Muscle of leg (tissue), 11 donors: Measurements from ENCODE around the gene RASGRP2. TPM values are rescaled to one million over a fixed set of nuclear protein-coding genes. Genes with fewer than 3 reads are reported as not detected.

Experiments
- DNase-seq: peaks from one replicate; pipeline ENCODE4 v3.0.0; 2013
- H3K27ac ChIP-seq: one replicate; pipeline ENCODE4 v1.5.1; 2013; ENCODE audit warnings: mild to moderate bottlenecking, low read length, control low read depth
- H3K27me3 ChIP-seq: one replicate; pipeline ENCODE4 v1.6.1; 2013; ENCODE audit warnings: low read length; ENCODE audit not compliant: control insufficient read depth, insufficient read depth
- H3K36me3 ChIP-seq: one replicate; pipeline ENCODE4 v1.6.1; 2013; ENCODE audit warnings: low read length; ENCODE audit not compliant: control insufficient read depth, insufficient read depth
- H3K4me1 ChIP-seq: one replicate; pipeline ENCODE4 v1.6.1; 2013; ENCODE audit warnings: low read length; ENCODE audit not compliant: control insufficient read depth, insufficient read depth
- H3K4me3 ChIP-seq: one replicate; pipeline ENCODE4 v1.5.1; 2013; ENCODE audit warnings: low read length, control low read depth
- H3K9me3 ChIP-seq: replicated peaks from 2 replicates; pipeline ENCODE4 v1.6.1; 2013; ENCODE audit warnings: low read depth, low read length; ENCODE audit not compliant: control insufficient read depth
- WGBS: methylation state at CpG from one replicate; pipeline ENCODE4 v1.1.5; 2013; ENCODE audit warnings: missing lambda C conversion rate; ENCODE audit not compliant: insufficient coverage; 5-methylcytosine and 5-hydroxymethylcytosine counted together
- polyA plus RNA-seq, 8 donors: library from polyadenylated mRNA; unstranded; fragments of 120-200 nt; gene quantifications; one replicate each; pipeline versions ENCODE4 v1.2.1 to v1.2.3, GENCODE V29; 2013; ENCODE audit warnings: inconsistent platforms in 1 of 8, low replicate concordance in 1 of 8; ENCODE audit not compliant: insufficient read length in 8 of 8, insufficient read depth in 1 of 8
- total RNA-seq: library from RNA; stranded (reverse); fragments of 120-200 nt; gene quantifications from one replicate; pipeline ENCODE4 v1.2.4, GENCODE V29; 2013

Gene RASGRP2
- total and polyA plus RNA-seq, 9 donors: 15.4 to 45.9 (median 33.7) TPM

DNA sequence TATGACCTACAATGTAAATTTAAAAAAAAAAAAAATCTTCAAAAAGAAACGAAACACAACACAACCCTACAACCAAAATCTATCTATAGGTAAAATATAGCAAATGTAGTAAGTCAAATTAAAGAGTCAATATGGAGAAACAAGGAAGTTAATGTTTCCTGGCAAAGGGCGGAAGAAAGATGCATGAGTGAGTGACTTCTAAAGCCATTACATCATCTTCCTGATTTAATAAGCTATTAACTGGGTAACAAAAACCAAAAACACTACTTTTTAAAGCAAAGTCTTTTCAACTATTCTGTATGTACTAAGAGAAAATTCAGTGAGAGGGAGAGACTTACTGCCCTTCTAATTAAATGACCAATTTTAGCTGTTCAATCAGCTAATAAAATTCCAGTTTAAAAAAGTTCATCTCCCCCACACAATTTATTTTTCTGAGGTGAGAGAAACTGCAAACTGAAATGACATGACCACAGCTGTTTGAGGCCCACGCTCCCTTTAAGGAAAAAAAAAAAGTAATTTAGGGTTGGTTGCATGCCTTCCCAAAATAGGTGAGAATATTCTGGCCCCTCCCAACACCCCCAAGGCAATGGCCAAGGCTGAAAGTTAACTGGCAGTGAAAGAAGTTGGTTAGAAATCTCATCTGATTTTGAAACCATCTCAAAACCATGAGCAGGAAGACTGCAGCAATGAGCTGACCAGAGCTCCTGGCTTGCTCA is 28.5 kb upstream of the RASGRP2 start:
- Histone ChIP-seq H3K27ac (peak overlapping the region; percentile 32), H3K27me3 (no peaks in the 10 kb centered on the region), H3K9me3 (no peaks in the 10 kb centered on the region), H3K36me3 (peaks cover 85% of the 10 kb centered on the region), H3K4me1 (peaks cover 22% of the 10 kb centered on the region), H3K4me3 (no peak overlapping the region)
- DNase-seq: no peak
- no CpG with 5 or more reads among the region's 3 CpGs for WGBS

DNA sequence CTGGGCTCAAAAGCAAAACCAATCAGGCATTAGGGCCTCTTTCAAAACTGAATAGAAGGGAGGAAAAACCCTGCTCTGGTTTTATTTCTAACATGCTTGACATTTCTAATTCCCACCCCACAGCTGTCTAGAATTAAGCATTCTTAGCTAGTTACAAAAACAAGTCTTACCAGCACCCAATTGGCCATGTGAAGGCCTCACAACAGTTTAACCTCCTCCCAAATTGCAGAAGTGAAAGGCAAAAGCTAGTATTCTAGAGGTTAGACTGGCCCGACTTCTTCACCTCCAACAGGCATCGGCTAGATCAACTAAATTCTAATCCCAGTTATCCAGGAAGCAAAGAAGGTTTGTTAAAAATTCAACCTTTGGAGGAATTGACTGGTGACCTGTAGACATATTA is 27.9 kb upstream of the RASGRP2 start:
- H3K9me3 ChIP-seq: no peaks in the 10 kb centered on the region
- WGBS: no CpG with 5 or more reads among the region's 2 CpGs
- no peak overlapping the region for H3K4me3 ChIP-seq
- DNase-seq: no peak
- H3K27me3 ChIP-seq: no peaks in the 10 kb centered on the region
- peak overlapping the region; percentile 30 for H3K27ac ChIP-seq
- peaks cover 87% of the 10 kb centered on the region for H3K36me3 ChIP-seq
- H3K4me1 ChIP-seq: peaks cover 16% of the 10 kb centered on the region

DNA sequence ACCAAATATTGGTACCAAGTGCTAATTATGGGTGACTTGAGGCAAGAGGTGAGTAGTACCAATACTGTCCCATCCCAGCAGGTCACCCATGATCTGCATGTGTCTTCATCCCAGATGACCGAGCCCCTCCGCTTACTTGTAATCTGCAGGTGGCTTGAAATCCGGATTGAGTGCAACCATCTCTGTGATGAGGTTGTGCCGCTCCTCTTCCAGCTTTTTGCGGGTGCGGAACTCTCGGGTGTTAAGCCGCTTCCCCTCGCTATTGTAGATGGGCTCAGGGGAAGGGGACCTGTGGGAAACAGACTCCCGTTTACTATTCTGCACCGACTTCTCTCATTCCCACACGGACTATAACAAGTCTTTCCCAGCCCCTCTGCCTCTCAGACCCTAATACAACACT is 26.2 kb upstream of the RASGRP2 start:
- no peak for DNase-seq
- H3K27me3 ChIP-seq: no peaks in the 10 kb centered on the region
- H3K36me3 ChIP-seq: peaks cover 89% of the 10 kb centered on the region
- no peak overlapping the region for H3K4me3 ChIP-seq
- peaks cover 7% of the 10 kb centered on the region for H3K4me1 ChIP-seq
- WGBS: 100% methylated on average over 4 of the region's 12 CpGs
- H3K27ac ChIP-seq: no peak overlapping the region
- H3K9me3 ChIP-seq: no peaks in the 10 kb centered on the region

GRCh38 chr11:64769283-64769682 is 25.3 kb upstream of the RASGRP2 start:
- no peak overlapping the region for H3K4me3 ChIP-seq
- WGBS: 95% methylated on average over 4 of the region's 6 CpGs
- no peaks in the 10 kb centered on the region for H3K27me3 ChIP-seq
- peaks cover 92% of the 10 kb centered on the region for H3K36me3 ChIP-seq
- no peak overlapping the region for H3K27ac ChIP-seq
- H3K9me3 ChIP-seq: no peaks in the 10 kb centered on the region
- peaks cover 8% of the 10 kb centered on the region for H3K4me1 ChIP-seq
- DNase-seq: no peak

GRCh38 chr11:64768300-64768694 is 24.4 kb upstream of the RASGRP2 start:
- Histone ChIP-seq H3K9me3 (no peaks in the 10 kb centered on the region), H3K27ac (no peak overlapping the region), H3K4me3 (no peak overlapping the region), H3K36me3 (peaks cover 94% of the 10 kb centered on the region), H3K27me3 (no peaks in the 10 kb centered on the region), H3K4me1 (peaks cover 16% of the 10 kb centered on the region)
- no peak for DNase-seq
- 79% methylated on average over 4 of the region's 6 CpGs for WGBS

GRCh38 chr11:64767344-64768299 is 23.7 kb upstream of the RASGRP2 start:
- Histone ChIP-seq H3K36me3 (peaks cover 94% of the 10 kb centered on the region), H3K4me3 (no peak overlapping the region), H3K4me1 (peaks cover 18% of the 10 kb centered on the region), H3K27me3 (no peaks in the 10 kb centered on the region), H3K27ac (peak overlapping the region; percentile 3), H3K9me3 (no peaks in the 10 kb centered on the region)
- WGBS: 53% methylated on average over 13 of the region's 19 CpGs
- DNase-seq: peak; percentile 65

DNA sequence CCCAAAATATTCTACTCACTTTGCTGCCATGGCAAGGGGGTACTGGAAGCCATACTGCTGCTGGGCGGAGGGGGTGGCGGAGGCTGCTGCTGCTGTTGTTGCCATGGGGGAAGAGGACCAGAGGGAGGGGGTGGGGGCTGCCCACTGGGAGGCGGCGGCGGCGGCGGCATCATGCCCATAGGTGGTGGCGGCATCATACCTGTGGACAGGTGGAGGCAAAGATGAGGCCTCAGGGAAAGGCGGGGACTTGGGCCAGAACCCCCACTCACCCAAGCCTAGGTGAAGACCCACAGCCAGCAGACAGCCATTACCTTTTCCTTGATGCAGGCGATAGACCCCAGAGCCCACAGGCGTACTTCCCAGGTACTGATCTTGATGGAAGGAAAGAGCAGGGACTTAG is 22.9 kb upstream of the RASGRP2 start:
- Histone ChIP-seq H3K4me3 (no peak overlapping the region), H3K9me3 (no peaks in the 10 kb centered on the region), H3K36me3 (peaks cover 93% of the 10 kb centered on the region), H3K4me1 (peaks cover 24% of the 10 kb centered on the region), H3K27ac (no peak overlapping the region), H3K27me3 (no peaks in the 10 kb centered on the region)
- DNase-seq: no peak
- WGBS: 93% methylated on average over 6 of the region's 11 CpGs

- H3K27ac ChIP-seq: no peak overlapping the region
- DNase-seq: no peak
- H3K27me3 ChIP-seq: no peaks in the 10 kb centered on the region
- no peaks in the 10 kb centered on the region for H3K9me3 ChIP-seq
- H3K4me1 ChIP-seq: peaks cover 30% of the 10 kb centered on the region
- H3K36me3 ChIP-seq: peaks cover 87% of the 10 kb centered on the region
- 83% methylated on average over 20 of the region's 42 CpGs for WGBS
- H3K4me3 ChIP-seq: no peak overlapping the region
Measured at GRCh38 chr11:64765851-64766665, 22.1 kb upstream of the RASGRP2 start.

DNA sequence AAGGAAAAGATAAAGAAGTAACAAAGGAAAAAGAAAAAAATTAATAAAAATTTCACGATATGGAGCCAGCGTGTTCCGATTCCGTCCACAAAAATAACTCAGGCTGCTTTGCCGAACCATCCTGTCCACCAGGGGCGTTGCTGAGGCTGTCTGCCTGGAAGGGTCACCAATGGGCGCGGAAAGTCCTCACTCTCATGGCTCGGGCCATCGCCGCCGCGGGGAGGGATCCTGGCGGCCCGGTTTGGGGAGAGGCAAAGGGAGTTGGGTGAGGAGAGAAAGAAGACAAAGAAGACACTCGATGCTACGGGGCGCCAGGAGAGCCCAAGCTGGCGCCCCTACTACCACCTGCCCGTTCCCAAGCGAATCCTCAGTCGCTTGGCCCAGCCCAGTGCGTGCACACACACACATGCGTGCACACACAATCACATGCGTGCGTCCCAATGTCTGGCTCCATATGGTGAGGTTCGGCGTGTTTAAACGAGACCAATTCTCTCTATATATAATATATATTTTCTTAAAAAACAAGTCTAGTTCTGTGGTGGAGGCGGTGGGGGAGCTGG is 21.4 kb upstream of the RASGRP2 start:
- 82% methylated on average over 23 of the region's 30 CpGs for WGBS
- H3K27me3 ChIP-seq: no peaks in the 10 kb centered on the region
- no peak overlapping the region for H3K27ac ChIP-seq
- no peak for DNase-seq
- peaks cover 36% of the 10 kb centered on the region for H3K4me1 ChIP-seq
- no peaks in the 10 kb centered on the region for H3K9me3 ChIP-seq
- H3K36me3 ChIP-seq: peaks cover 80% of the 10 kb centered on the region
- H3K4me3 ChIP-seq: no peak overlapping the region
